Measurements from ENCODE around the gene LRFN3. TPM values are rescaled to one million over a fixed set of nuclear protein-coding genes. Genes with fewer than 3 reads are reported as not detected.
"Not testable (repeated sequence)": the region's sequence is repeated elsewhere in the genome, so short reads cannot be mapped to it uniquely, and the experiment has no call there.

LRFN3 gene
- total RNA-seq, 1 donor from 2014 or later, result 11.6 TPM

GRCh38 chr19:35946203-35946602, 10.0 kb downstream of the LRFN3 start:
- H3K36me3 Mint-ChIP-seq (ENCODE audit: low read depth), result peaks cover 4% of the 10 kb centered on the region
- intact Hi-C loops (cut with micrococcal nuclease), result no loop called here
- H3K4me1 Mint-ChIP-seq (ENCODE audit: low read depth), result peaks cover 25% of the 10 kb centered on the region
- no peak overlapping the region for H3K27ac Mint-ChIP-seq
- no peak for DNase-seq (ENCODE audit: low spot score)
- H3K4me3 Mint-ChIP-seq, result no peak overlapping the region
- H3K27me3 Mint-ChIP-seq (ENCODE audit: insufficient read depth), result peaks cover 4% of the 10 kb centered on the region
- no peaks in the 10 kb centered on the region for H3K9me3 Mint-ChIP-seq

GRCh38 chr19:35949131-35949530, 13.0 kb downstream of the LRFN3 start:
- H3K27me3 Mint-ChIP-seq (ENCODE audit: insufficient read depth), result peaks cover 4% of the 10 kb centered on the region
- peaks cover 40% of the 10 kb centered on the region for H3K4me1 Mint-ChIP-seq (ENCODE audit: low read depth)
- peaks cover 2% of the 10 kb centered on the region for H3K36me3 Mint-ChIP-seq (ENCODE audit: low read depth)
- no peaks in the 10 kb centered on the region for H3K9me3 Mint-ChIP-seq
- H3K27ac Mint-ChIP-seq, result peak overlapping the region; percentile 2
- H3K4me3 Mint-ChIP-seq, result no peak overlapping the region
- DNase-seq (ENCODE audit: low spot score), result no peak
- intact Hi-C loops (cut with micrococcal nuclease), result no loop called here

- H3K27ac Mint-ChIP-seq, result no peak overlapping the region
These were observed 19.9 kb downstream of the LRFN3 start for GRCh38 chr19:35955881-35956634.

GRCh38 chr19:35957411-35957810, 21.2 kb downstream of the LRFN3 start:
- H3K27me3 Mint-ChIP-seq (ENCODE audit: insufficient read depth); H3K36me3 Mint-ChIP-seq (ENCODE audit: low read depth); H3K27ac Mint-ChIP-seq; DNase-seq (ENCODE audit: low spot score); H3K9me3 Mint-ChIP-seq; intact Hi-C loops (cut with micrococcal nuclease); H3K4me3 Mint-ChIP-seq: not testable (repeated sequence)
- peaks cover 28% of the 10 kb centered on the region for H3K4me1 Mint-ChIP-seq (ENCODE audit: low read depth)

More at GRCh38 chr19:35955881-35956634, 19.9 kb downstream of the LRFN3 start:
- Mint-ChIP-seq H3K9me3 (peaks cover 9% of the 10 kb centered on the region), H3K4me3 (no peak overlapping the region), H3K36me3 (ENCODE audit: low read depth) (peaks cover 3% of the 10 kb centered on the region), H3K27me3 (ENCODE audit: insufficient read depth) (peaks cover 5% of the 10 kb centered on the region), H3K4me1 (ENCODE audit: low read depth) (peaks cover 34% of the 10 kb centered on the region)
- intact Hi-C loops (cut with micrococcal nuclease), result no loop called here
- no peak for DNase-seq (ENCODE audit: low spot score)

- Mint-ChIP-seq H3K27me3 (ENCODE audit: insufficient read depth) (peaks cover 14% of the 10 kb centered on the region), H3K27ac (peak overlapping the region; percentile 69), H3K4me3 (peak overlapping the region; percentile 63), H3K9me3 (peaks cover 9% of the 10 kb centered on the region), H3K36me3 (ENCODE audit: low read depth) (peaks cover 1% of the 10 kb centered on the region), H3K4me1 (ENCODE audit: low read depth) (peaks cover 17% of the 10 kb centered on the region)
- intact Hi-C loops (cut with micrococcal nuclease), result no loop called here
- DNase-seq (ENCODE audit: low spot score), result no peak
These were observed 22.5 kb downstream of the LRFN3 start for GRCh38 chr19:35958660-35959039.

- intact Hi-C loops (cut with micrococcal nuclease), result no loop called here
- H3K27me3 Mint-ChIP-seq (ENCODE audit: insufficient read depth), result peaks cover 14% of the 10 kb centered on the region
- H3K4me1 Mint-ChIP-seq (ENCODE audit: low read depth), result peaks cover 11% of the 10 kb centered on the region
- no peak overlapping the region for H3K27ac Mint-ChIP-seq
- peak; percentile 75 for DNase-seq (ENCODE audit: low spot score)
- H3K4me3 Mint-ChIP-seq, result peak overlapping the region; percentile 19
- peaks cover 1% of the 10 kb centered on the region for H3K36me3 Mint-ChIP-seq (ENCODE audit: low read depth)
- peaks cover 9% of the 10 kb centered on the region for H3K9me3 Mint-ChIP-seq
These were observed 23.1 kb downstream of the LRFN3 start for GRCh38 chr19:35959040-35959967.

- Mint-ChIP-seq H3K27me3 (ENCODE audit: insufficient read depth) (peaks cover 14% of the 10 kb centered on the region), H3K36me3 (ENCODE audit: low read depth) (peaks cover 1% of the 10 kb centered on the region), H3K9me3 (peaks cover 9% of the 10 kb centered on the region), H3K27ac (no peak overlapping the region), H3K4me1 (ENCODE audit: low read depth) (peaks cover 11% of the 10 kb centered on the region), H3K4me3 (no peak overlapping the region)
- DNase-seq (ENCODE audit: low spot score), result no peak
- intact Hi-C loops (cut with micrococcal nuclease), result no loop called here
These were observed 23.8 kb downstream of the LRFN3 start for GRCh38 chr19:35959968-35960320.

- Mint-ChIP-seq H3K27me3 (ENCODE audit: insufficient read depth) (peaks cover 14% of the 10 kb centered on the region), H3K36me3 (ENCODE audit: low read depth) (peaks cover 1% of the 10 kb centered on the region), H3K9me3 (peaks cover 9% of the 10 kb centered on the region), H3K4me1 (ENCODE audit: low read depth) (peaks cover 11% of the 10 kb centered on the region), H3K27ac (no peak overlapping the region), H3K4me3 (peak overlapping the region; percentile 5)
- intact Hi-C loops (cut with micrococcal nuclease), result no loop called here
- no peak for DNase-seq (ENCODE audit: low spot score)
These were observed 24.3 kb downstream of the LRFN3 start for GRCh38 chr19:35960432-35960972.

GRCh38 chr19:35963514-35963913, 27.3 kb downstream of the LRFN3 start:
- no peak overlapping the region for H3K4me3 Mint-ChIP-seq
- peaks cover 13% of the 10 kb centered on the region for H3K27me3 Mint-ChIP-seq (ENCODE audit: insufficient read depth)
- intact Hi-C loops (cut with micrococcal nuclease), result loop anchor here (1.0 kb wide), 1 partner anchor 12 kb away; no protein-coding TSS in a partner anchor
- DNase-seq (ENCODE audit: low spot score), result peak; percentile 34
- H3K36me3 Mint-ChIP-seq (ENCODE audit: low read depth), result no peaks in the 10 kb centered on the region
- no peaks in the 10 kb centered on the region for H3K9me3 Mint-ChIP-seq
- H3K4me1 Mint-ChIP-seq (ENCODE audit: low read depth), result peaks cover 3% of the 10 kb centered on the region
- no peak overlapping the region for H3K27ac Mint-ChIP-seq

GRCh38 chr19:35966771-35967170, 30.6 kb downstream of the LRFN3 start:
- Mint-ChIP-seq H3K27ac (no peak overlapping the region), H3K4me1 (ENCODE audit: low read depth) (peaks cover 10% of the 10 kb centered on the region), H3K9me3 (no peaks in the 10 kb centered on the region), H3K27me3 (ENCODE audit: insufficient read depth) (peaks cover 7% of the 10 kb centered on the region), H3K36me3 (ENCODE audit: low read depth) (no peaks in the 10 kb centered on the region), H3K4me3 (no peak overlapping the region)
- DNase-seq (ENCODE audit: low spot score), result no peak
- intact Hi-C loops (cut with micrococcal nuclease), result no loop called here

- H3K27me3 Mint-ChIP-seq (ENCODE audit: insufficient read depth), result peaks cover 5% of the 10 kb centered on the region
- H3K9me3 Mint-ChIP-seq, result no peaks in the 10 kb centered on the region
- H3K36me3 Mint-ChIP-seq (ENCODE audit: low read depth), result no peaks in the 10 kb centered on the region
- no peak overlapping the region for H3K27ac Mint-ChIP-seq
- no peak for DNase-seq (ENCODE audit: low spot score)
- intact Hi-C loops (cut with micrococcal nuclease), result no loop called here
- peaks cover 10% of the 10 kb centered on the region for H3K4me1 Mint-ChIP-seq (ENCODE audit: low read depth)
- no peak overlapping the region for H3K4me3 Mint-ChIP-seq
These were observed 37.3 kb downstream of the LRFN3 start for GRCh38 chr19:35973487-35973886.

- no peaks in the 10 kb centered on the region for H3K9me3 Mint-ChIP-seq
- peaks cover 9% of the 10 kb centered on the region for H3K27me3 Mint-ChIP-seq (ENCODE audit: insufficient read depth)
- intact Hi-C loops (cut with micrococcal nuclease), result loop anchor here (1.0 kb wide), 1 partner anchor 12 kb away; no protein-coding TSS in a partner anchor
- H3K4me3 Mint-ChIP-seq, result no peak overlapping the region
- H3K36me3 Mint-ChIP-seq (ENCODE audit: low read depth), result no peaks in the 10 kb centered on the region
- H3K27ac Mint-ChIP-seq, result no peak overlapping the region
- H3K4me1 Mint-ChIP-seq (ENCODE audit: low read depth), result no peaks in the 10 kb centered on the region
- DNase-seq (ENCODE audit: low spot score), result no peak
These were observed 39.5 kb downstream of the LRFN3 start for GRCh38 chr19:35975608-35976214.
